COLO829 (cell line): ENCODE results near the gene USP1.

ENCODE experiments used
- DNase-seq: peaks from one replicate; pipeline ENCODE4 v3.0.0; 2012; ENCODE audit warnings: low spot score

The USP1 gene

DNA sequence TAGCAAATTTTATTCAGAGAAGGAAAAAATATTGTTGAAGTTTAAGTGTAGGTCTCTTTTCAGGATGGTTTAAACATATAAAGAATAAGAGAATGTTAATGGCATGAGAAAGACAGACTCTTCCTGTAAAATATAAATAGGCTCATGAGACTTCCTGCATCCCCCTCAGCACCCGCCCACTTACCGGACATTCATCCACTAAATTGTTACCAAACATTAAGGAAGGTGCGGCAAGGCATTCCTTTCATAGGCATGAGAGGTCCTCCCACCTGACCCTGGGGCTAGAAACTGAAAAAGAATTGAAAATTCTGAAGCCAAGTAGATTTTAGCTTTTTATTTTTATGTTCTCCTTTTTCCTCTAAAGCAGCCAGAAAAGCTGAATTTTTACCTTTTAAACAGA lies 10.6 kb upstream of the USP1 start:
- no peak for DNase-seq

DNA sequence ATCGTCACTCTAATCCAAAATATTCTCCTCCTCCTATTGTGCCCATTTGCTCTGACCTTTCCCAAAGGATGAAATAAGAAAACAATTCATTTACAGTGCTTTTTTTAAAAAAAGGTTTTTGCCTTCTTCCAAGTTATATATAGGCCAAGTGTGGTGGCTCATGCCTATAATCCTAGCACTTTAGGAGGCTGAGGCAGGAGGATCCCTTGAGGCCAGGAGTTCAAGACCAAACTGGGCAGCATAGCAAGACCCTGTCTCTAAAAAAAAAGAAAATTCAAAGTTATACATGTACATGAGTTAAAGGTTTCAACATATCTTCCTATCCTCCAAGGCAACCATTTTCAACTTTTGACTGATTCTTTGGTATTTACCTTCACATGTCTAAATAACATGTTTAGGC lies 10.1 kb upstream of the USP1 start:
- DNase-seq: no peak

DNA sequence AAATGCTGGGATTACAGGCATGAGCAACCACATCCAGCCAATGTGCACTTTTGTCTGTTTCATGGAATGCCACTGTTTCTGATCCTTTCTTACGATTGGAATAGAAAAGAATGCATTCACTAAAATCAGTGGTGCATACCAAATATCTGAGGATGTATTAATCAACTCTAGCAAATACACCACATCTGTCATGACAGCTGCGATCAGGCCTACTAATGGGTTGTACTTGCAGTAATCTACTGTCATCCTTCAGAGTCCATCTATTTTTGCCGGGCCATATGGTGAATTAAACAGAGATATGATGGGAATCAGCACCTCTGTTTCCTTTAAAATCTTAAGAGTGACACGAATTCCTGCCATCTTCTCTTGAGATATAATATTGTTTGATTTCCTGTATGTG lies 8.5 kb upstream of the USP1 start:
- no peak for DNase-seq

DNA sequence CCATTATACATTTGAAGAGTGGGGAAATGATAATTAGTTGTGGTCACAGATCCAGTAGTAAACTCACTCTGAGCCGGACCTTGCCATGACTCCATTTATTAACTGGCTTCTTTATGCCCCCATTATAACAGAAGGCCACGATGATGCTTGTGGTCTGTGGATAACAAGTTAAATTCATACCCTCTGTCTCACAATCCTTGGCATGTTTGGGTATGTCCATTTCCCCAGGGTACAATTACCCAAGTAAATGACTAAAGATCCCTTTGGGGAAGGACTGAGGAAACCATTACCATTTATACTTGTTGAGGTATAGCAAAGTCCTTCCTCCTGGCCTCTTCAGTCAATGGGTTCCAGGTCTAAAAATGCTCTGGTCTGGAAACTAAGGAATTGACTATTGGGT lies 7.3 kb upstream of the USP1 start:
- DNase-seq: no peak

DNA sequence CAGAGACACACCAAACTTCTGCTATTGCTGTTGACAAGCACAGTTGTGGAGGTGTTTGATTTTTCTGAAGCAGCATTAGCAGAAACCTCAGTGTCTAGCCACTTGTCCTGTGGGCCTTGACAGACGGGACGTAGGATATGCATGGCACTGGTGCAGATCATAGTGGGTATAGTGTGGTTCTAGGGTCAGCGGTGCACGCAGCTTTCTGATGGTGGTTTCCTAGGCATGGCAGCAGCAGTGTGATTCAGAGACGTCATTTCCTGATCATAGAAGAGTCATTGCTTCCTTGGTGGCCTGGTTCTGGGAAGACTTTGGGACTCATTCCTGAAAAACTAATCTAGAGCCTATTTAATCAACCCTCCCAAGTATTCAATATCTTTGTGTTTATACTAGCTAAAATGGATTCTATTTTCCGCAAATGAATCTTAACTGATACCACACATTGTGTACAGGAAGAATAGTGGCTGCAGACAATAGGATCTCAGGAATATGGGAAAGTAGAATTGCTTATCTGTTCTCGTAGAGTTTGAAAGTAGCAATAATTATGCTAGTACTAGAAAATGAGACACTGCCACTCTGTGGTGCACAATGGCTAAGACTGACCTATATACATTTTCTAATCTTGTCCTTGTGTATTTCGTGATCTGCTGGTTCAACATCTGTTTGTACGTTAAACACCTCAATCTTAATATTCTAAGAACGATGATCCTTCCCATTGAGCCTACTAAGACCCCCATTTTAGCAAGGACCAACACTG lies 2.8 kb upstream of the USP1 start:
- no peak for DNase-seq

DNA sequence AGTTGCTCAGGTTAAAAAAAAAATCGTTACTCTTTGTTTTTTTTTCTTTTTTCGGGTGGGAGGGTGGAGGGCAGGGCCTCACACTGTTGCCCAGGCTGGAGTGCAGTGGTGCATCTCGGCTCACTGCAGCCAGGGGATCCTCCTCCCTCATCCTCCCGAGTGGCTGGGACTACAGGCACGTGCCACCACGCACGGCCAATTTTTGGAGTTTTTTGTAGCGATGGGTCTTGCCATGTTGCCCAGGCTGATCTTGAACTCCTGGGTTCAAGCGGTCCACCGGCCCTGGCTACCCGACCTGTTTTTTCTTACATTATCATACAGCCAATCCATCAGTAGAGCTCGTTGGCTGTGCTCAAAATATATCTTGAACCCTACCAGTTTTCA lies 2.2 kb upstream of the USP1 start:
- DNase-seq: no peak

DNA sequence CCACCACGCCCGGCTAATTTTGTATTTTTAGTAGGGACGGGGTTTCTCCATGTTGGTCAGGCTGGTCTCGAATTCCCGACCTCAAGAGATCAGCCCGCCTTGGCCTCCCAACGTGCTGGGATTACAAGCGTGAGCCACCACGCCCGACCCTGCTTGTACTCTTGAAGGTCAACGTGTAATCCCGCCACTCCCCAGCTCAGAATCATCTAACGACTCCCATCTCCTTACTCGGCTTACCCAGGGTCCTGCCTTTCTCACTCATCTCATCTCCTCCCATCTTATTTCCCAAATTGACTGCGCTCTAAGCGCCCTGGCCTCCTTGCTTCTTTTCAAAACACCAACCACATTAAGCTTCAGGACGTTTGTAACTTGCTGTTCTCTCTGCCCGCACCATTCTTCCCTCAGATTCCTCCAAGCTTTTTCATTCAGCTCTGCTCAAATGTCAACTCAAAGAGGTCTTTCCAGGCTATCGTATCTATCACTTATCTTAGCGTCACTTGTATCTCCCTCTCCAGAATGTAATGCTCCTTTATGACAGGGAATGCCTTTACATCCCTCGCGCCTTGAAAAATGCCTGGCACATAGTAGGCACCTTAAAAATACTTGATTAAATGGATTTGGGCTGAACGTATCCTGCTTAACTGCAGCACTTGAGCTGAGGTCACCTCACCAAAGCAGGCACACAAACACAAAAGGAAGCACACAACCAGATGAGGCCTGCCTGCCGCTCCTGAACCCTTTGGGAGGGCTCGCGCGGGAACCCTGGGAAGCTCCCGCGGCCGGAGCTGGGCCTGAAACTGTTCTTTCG lies 1.4 kb upstream of the USP1 start:
- no peak for DNase-seq

DNA sequence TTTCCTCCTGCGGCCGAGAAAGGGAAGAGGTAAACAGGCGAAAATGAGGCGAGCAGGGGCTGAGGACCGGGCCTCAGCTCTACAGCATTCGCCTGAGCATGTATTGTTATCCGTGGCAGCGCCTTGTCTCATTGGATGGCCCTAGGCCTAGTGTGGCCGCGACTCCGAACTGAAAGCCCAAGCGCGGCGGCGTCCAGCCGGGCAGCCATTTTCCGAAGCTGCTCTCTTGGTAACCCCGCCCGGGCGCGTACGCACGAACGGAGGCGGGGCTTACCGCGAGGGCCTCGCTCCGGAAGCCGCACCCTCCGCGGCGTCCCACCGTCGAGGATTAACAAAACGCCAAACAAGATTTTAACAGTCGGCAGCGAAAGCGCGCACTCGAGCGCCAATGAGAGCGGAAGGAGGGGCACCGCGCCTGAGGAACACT lies 797 bp upstream of the USP1 start:
- DNase-seq: no peak

DNA sequence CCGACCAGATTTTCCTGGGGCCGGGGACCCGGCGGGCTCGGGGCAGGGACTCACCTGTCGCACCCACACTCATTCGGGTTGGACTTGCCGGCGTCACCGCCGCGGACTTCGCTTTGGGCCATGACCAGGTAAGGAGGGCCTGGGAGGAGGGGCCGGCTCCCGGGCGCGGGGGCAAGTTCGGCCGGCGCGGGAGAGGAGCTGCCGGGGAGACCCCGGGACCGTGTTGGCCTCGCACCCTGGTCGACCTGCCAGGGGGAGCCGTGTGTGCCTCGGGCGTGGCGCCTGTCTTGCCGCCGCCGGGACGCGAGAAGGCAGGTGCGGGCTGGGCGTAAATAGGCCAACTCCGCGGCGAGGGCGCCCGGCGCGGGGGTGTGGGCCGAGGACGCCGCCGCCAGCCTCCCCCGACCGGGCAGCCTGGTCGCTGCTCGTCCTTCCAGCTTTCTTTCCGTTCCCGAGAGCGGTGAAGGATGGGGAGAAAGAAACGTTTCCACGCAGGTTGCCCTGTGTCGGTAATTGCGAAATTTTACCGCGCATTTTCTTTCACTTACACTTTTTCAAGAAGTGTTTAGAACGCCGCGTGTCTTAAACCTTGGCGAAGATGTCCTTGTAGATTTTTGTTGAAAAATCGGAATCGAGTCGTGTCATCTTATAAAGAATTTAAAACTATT lies 558 bp downstream of the USP1 start:
- DNase-seq: no peak

DNA sequence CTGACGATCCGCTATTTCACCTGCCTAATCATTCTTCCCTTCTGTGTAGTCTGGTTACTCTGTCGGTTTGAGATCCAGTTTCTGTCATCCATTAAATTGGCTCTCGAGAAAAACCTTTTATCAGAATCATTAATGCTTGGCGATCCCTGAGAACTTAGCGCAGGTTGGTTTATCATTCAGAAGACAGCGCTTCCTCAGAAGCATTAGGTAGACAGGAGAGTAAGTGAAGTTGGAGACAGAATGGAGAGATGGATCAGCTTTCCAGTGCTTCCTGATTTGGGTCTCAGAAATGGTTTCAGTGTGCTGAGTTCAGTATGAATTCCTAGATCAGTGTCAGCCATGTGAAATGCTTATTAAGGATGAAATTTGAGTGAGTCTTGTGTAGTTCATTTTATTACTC lies 1.3 kb downstream of the USP1 start:
- no peak for DNase-seq

DNA sequence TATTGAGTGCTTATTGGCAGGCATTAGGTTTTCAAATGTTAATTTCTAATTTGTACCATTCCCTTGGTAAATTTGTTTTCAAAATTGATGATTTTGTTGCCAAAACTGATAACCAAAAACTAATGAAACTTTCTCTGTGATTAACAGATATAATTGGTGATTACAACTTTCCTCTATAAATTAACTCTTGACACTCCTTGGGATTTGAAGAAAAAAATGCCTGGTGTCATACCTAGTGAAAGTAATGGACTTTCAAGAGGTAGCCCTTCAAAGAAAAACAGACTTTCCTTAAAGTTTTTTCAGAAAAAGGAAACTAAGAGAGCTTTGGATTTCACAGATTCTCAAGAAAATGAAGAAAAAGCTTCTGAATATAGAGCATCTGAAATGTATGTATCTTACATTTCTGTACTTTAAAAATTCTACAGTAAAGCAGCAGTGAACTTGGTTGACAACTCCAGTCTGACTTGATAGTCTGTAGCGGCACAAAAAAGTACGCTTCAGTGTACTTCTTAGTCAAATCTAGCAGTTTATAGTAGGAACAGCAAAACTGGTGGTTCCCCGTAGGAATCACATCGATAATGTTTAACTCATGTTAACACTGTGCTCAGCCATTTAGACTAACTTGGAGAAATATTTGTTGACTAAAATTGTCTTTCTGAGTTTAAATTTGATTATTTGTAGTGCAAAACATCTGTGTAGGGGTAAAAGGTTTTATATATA lies 3.0 kb downstream of the USP1 start:
- no peak for DNase-seq

DNA sequence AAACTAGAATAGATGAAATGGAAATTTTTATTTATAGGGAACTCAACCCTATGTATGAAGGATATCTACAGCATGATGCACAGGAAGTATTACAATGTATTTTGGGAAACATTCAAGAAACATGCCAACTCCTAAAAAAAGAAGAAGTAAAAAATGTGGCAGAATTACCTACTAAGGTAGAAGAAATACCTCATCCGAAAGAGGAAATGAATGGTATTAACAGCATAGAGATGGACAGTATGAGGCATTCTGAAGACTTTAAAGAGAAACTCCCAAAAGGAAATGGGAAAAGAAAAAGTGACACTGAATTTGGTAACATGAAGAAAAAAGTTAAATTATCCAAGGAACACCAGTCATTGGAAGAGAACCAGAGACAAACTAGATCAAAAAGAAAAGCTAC lies 7.9 kb downstream of the USP1 start:
- no peak for DNase-seq

DNA sequence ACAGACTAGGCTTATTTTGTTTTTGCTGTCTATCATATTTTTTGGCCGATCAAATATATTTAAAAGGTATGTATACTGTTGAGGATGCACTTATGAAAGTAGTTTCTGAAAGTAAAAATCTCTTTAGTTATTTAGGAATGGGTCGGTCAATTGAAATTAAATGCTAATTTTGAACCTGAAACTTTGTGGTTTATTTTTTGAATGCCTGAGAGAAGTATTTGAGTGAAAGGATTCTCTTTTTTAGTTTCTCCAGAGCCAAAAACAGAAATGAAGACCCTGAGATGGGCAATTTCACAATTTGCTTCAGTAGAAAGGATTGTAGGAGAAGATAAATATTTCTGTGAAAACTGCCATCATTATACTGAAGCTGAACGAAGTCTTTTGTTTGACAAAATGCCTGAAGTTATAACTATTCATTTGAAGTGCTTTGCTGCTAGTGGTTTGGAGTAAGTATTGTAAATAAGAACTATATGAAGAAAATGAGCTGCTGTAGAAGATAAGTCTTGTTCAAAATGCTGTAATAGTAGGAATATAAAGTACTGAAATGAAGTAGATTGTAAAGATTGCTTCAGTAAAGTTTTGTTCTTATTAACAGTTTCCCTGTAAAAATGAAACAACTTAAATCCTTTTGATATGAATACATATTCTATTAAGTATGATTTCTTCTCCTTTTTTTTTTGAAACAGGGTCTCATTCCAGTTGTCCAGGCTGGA lies 11.5 kb downstream of the USP1 start:
- DNase-seq: no peak

DNA sequence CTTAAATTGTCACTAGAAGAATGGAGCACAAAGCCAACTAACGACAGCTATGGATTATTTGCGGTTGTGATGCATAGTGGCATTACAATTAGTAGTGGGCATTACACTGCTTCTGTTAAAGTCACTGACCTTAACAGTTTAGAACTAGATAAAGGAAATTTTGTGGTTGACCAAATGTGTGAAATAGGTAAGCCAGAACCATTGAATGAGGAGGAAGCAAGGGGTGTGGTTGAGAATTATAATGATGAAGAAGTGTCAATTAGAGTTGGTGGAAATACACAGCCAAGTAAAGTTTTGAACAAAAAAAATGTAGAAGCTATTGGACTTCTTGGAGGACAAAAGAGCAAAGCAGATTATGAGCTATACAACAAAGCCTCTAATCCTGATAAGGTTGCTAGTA lies 13.5 kb downstream of the USP1 start:
- no peak for DNase-seq

DNA sequence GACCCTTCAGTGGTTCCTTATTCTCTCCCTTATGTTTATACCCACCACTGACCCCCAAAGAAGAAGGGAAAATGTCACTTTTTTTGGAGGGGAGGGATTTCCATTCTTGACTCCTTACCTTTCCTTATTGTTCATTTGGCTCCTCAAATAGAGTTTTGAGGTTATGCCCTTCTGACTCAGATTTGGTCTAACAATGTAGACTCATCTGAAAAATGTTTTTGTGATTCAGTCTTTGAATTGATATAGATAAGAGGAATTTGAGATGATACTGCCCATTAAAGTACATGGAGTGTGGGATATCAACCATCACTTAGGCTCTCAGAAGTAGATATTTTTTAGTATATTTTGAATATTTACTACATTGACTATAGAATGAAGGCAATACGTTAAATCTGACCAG lies 16.1 kb downstream of the USP1 start:
- no peak for DNase-seq

DNA sequence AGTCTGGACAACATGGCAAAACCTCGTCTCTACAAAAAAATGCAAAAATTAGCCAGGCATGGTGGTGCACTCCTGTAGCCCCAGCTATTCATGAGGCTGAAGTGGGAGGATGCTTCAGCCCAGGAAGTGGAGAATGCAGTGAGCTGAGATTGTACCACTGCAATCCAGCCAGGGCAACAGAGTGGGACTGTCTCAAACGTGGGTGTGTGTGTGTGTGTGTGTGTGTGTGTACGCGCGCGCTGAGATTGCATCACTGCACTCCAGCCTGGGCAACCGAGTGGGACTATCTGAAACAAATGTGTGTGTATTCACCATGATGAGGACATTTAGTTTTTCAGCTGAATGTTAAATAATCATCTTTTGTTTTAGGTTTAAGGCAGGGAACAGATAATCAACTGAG lies 21.1 kb downstream of the USP1 start:
- DNase-seq: no peak

DNA sequence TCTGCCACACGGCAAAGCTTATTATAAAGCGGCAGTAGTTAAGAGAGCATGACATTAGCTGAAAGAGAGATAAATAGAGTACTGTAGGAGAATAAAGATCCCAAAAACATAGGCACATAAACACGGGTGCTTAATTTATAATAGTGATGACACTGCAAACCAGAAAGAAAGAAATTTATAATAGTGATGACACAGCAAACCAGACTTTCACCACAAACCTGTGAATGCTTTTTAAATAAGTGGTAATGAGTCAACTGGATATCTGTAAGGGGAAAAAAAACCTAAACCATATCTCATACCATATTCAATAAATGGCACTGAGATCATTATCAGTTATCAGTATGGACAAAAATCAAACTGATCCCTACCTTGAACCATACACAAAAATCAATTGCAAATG lies 25.5 kb downstream of the USP1 start:
- no peak for DNase-seq

DNA sequence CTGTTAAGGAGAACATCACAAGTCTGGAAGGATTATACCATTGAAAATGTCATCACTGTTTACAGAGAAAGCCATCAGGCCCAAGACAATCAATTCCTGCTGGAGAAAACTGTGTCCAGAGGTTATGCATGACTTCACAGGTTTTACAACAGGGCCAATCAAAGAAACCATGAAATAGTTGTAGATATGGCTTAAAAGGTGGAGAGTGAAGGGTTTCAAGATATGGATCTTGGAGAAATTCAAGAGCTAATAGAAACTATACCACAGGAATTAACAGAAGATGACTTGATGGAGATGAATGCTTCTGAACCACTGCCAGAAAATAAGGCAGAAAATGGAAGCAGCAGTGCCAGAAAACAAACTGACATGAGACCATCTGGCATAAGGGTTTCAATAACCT lies 30.2 kb downstream of the USP1 start:
- DNase-seq: no peak

DNA sequence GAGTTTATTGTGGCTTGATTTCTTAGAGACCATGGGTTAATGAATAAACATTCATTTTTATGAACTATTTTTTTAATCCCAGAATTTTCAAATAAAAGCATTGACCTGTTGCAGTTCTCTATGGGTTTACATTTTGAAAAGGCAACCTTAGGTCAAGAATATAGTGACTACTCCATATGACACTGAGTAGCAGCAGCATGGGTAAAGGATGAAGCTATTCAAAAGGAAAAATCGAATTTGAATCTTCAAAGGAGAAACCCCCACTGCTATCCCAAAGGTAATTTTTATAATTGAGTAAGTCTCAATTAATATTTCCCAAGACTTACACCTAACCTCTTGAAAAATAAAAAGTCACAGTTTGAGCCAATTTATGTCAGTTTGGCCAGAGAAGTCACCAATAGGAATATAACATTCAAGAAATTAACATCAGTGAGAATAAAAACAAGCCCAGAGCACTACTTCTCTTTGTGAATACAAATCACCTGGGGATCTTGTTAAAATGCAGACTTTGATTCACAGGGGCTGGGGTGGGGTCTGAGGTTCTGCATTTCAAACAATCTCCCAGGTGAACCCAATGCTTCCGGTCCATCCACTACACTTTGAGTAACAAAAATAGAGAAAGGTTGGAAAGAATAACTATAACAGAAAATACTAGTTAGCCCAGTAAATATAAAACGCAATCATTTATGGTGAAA lies 39.8 kb downstream of the USP1 start:
- no peak for DNase-seq

DNA sequence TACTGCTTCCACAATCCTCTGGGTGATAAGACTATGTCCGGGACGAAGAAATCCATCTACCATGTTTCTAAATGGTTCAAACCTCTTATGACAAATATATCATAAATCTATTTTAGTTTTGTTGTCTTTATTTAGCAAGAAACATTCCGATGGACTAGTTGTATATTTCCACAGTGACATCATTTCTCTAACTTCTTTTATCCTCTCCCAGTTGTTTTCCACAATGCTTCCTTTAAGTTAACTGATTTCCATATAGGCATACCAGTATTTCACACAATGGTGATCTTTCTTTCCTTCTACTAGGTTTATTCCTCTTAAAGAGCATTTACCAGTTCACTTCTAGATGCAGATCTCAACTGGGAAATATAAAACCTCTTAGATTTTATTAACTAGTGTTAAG lies 44.8 kb downstream of the USP1 start:
- DNase-seq: peak; percentile 66

DNA sequence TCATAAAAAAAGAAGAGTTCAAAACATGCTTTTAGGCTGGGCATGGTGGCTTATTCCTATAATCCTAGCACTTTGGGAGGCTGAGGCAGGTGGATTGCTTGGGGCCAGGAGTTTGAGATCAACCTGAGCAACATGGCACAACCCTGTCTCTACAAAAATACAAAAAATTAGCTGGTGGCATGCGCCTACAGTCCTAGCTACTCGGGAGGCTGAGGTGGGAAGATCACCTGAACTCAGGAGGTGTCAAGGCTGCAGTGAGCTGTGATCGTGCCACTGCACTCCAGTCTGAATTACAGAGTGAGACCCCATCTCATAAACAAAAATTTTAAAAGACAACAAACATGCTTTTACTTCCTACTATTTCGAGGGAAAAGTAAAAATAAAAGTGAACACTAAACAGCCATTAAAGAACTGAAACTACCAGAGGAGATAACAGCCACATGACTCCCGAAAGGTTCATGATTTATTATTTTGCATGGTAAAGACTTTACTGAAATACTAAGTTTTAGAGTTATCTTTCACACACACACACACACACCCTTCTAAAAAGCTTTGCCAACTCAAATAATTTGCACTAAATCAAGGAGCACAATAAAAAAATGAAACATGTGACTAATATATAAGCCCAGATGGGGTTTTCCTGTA lies 48.1 kb downstream of the USP1 start:
- no peak for DNase-seq
